Neural cell (in vitro differentiated cells): ENCODE data around the gene PEMT. TPM values are rescaled to one million over a fixed set of nuclear protein-coding genes. Genes with fewer than 3 reads are reported as not detected.

Source experiments
- H2AFZ ChIP-seq: fragments of 200-600, 300-800 bp; sonication (generic), shearing (Covaris generic); 2 replicates; pipeline ENCODE4 v1.6.0; 2014; ENCODE audit warnings: low read depth, mild to moderate bottlenecking, antibody characterized with exemption, low read length, moderate library complexity
- H3F3A ChIP-seq: fragments of 200-600 bp; shearing (Covaris generic); 2 replicates; pipeline ENCODE4 v1.6.1; 2016; ENCODE audit warnings: mild to moderate bottlenecking, moderate library complexity, mixed read lengths, antibody characterized with exemption, low read length; ENCODE audit not compliant: insufficient read depth, poor library complexity, severe bottlenecking
- H3K27ac ChIP-seq: fragments of 200-600, 300-800 bp; sonication (generic), shearing (Covaris generic); 2 replicates; pipeline ENCODE4 v1.5.1; 2014; ENCODE audit warnings: mild to moderate bottlenecking, low read length, moderate library complexity
- H3K27me3 ChIP-seq: fragments of 300-800, 200-600 bp; sonication (generic), shearing (Covaris generic); 2 replicates; pipeline ENCODE4 v1.6.0; 2014; ENCODE audit warnings: mild to moderate bottlenecking, low read depth, low read length, moderate library complexity; ENCODE audit not compliant: insufficient read depth
- H3K36me3 ChIP-seq: fragments of 300-800, 200-600 bp; sonication (generic), shearing (Covaris generic); 2 replicates; pipeline ENCODE4 v1.5.1; 2014; ENCODE audit warnings: mild to moderate bottlenecking, antibody characterized with exemption, low read length, moderate library complexity; ENCODE audit not compliant: insufficient read depth
- H3K4me2 ChIP-seq: fragments of 300-800, 200-600 bp; sonication (generic), shearing (Covaris generic); 2 replicates; pipeline ENCODE4 v1.6.0; 2014; ENCODE audit warnings: mild to moderate bottlenecking, low read length
- H3K4me3 ChIP-seq: fragments of 300-800, 200-600 bp; sonication (generic), shearing (Covaris generic); 2 replicates; pipeline ENCODE4 v1.5.1; 2014; ENCODE audit warnings: mild to moderate bottlenecking, low read length, moderate library complexity
- H3K79me2 ChIP-seq: fragments of 200-600 bp; shearing (Covaris generic); replicated peaks from 2 replicates; pipeline ENCODE4 v1.6.0; 2014; ENCODE audit warnings: mild to moderate bottlenecking, low read length, moderate library complexity; ENCODE audit not compliant: insufficient read depth
- H3K9ac ChIP-seq: fragments of 300-800, 200-600 bp; sonication (generic), shearing (Covaris generic); 2 replicates; pipeline ENCODE4 v1.6.1; 2016; ENCODE audit warnings: mild to moderate bottlenecking, low read length, mixed read lengths
- H3K9me2 ChIP-seq: fragments of 200-600 bp; shearing (Covaris generic); 2 replicates; pipeline ENCODE4 v1.6.1; 2016; ENCODE audit warnings: mild to moderate bottlenecking, low read length, mixed read lengths; ENCODE audit not compliant: insufficient read depth
- H3K9me3 ChIP-seq: fragments of 200-600, 300-800 bp; sonication (generic), shearing (Covaris generic); 2 replicates; pipeline ENCODE4 v1.6.1; 2016; ENCODE audit warnings: mild to moderate bottlenecking, mixed run types, low read length, moderate library complexity, mixed read lengths
- H4K20me1 ChIP-seq: fragments of 200-600 bp; shearing (Covaris generic); 2 replicates; pipeline ENCODE4 v1.6.1; 2016; ENCODE audit warnings: mild to moderate bottlenecking, mixed run types; ENCODE audit not compliant: insufficient read depth
- EP300 ChIP-seq: fragments of 450-650 bp; conservative IDR thresholded peaks from 2 replicates; pipeline ENCODE4 v1.6.1; 2014; ENCODE audit warnings: antibody characterized with exemption, mild to moderate bottlenecking, moderate library complexity; ENCODE audit not compliant: poor library complexity, severe bottlenecking
- EZH2 ChIP-seq: fragments of 200-600, 300-800 bp; shearing (Covaris generic), sonication (generic); IDR thresholded peaks from 2 replicates; pipeline ENCODE4 v1.6.1; 2014; ENCODE audit warnings: antibody characterized with exemption, low read length, borderline replicate concordance, mild to moderate bottlenecking; ENCODE audit not compliant: insufficient read depth, poor library complexity, severe bottlenecking
- MXI1 ChIP-seq: fragments of 450-650 bp; conservative IDR thresholded peaks from 2 replicates; pipeline ENCODE4 v1.6.1; 2014; ENCODE audit warnings: antibody characterized with exemption, mild to moderate bottlenecking; ENCODE audit not compliant: poor library complexity, severe bottlenecking
- POLR2AphosphoS5 ChIP-seq: IDR thresholded peaks from 2 replicates; pipeline ENCODE4 v1.6.1; 2012
- RAD21 ChIP-seq: fragments of 450-650 bp; conservative IDR thresholded peaks from 2 replicates; pipeline ENCODE4 v1.6.1; 2014; ENCODE audit warnings: antibody characterized with exemption, mild to moderate bottlenecking, moderate library complexity
- SMC3 ChIP-seq: fragments of 450-650 bp; conservative IDR thresholded peaks from 2 replicates; pipeline ENCODE4 v1.6.1; 2014; ENCODE audit warnings: antibody characterized with exemption, mild to moderate bottlenecking, moderate library complexity; ENCODE audit not compliant: poor library complexity
- TAF1 ChIP-seq: IDR thresholded peaks from 2 replicates; pipeline ENCODE4 v1.6.1; 2012; ENCODE audit warnings: low read depth
- polyA plus RNA-seq: library from polyadenylated mRNA; depleted of rRNA; stranded (reverse); fragments of >200 nt; gene quantifications from 2 replicates; pipeline ENCODE4 v1.2.3, GENCODE V29; 2014
- TF ChIP-seq, protein P1 (sequence below): IDR thresholded peaks from 2 replicates; pipeline ENCODE4 v1.6.1; 2012; ENCODE audit warnings: borderline replicate concordance
- TF ChIP-seq, protein P2 (sequence below): fragments of 450-650 bp; IDR thresholded peaks from 2 replicates; pipeline ENCODE4 v1.5.1; 2014; ENCODE audit warnings: antibody characterized with exemption, mild to moderate bottlenecking, moderate library complexity; ENCODE audit not compliant: poor library complexity, severe bottlenecking

Gene PEMT
- polyA plus RNA-seq, 1 donor from 2014 or later: 71.7 TPM

DNA sequence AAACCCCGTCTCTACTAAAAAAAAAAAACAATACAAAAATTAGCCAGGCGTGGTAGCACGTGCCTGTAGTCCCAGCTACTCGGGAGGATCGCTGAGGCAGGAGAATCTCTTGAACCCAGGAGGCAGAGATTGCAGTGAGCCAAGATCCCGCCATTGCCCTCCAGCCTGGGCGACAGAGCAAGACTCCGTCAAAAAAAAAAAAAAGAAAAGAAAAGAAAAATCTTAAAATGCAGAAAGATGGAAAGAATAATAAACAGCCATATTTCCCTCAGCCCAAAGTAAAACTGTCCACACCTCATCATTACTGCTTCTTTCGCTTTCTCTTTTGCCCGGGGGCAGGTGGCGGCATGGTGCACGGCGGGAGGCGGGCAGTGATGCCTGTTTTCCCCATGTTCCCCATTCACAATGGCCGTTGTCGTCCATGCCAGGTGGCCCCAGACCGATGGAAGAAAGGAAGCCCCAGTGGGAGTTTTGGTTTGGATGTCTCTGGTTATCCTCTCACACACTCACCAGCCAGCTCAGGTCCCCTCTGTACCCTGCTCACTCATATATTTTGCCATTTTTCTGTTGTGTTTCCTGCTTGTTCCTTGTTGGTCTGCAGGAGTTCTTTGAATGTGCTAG lies 37.0 kb upstream of the PEMT start:
- Histone ChIP-seq H3K27me3 (no peaks in the 10 kb centered on the region), H3K9ac (no peak overlapping the region), H3K4me3 (no peak overlapping the region), H3K9me3 (no peaks in the 10 kb centered on the region), H3K36me3 (no peaks in the 10 kb centered on the region), H3K9me2 (no peaks in the 10 kb centered on the region), H2AFZ (no peak overlapping the region), H4K20me1 (no peaks in the 10 kb centered on the region), H3K4me2 (no peak overlapping the region), H3K79me2 (no peaks in the 10 kb centered on the region), H3F3A (no peaks in the 10 kb centered on the region), H3K27ac (no peak overlapping the region)
- TF ChIP-seq, protein P1, sequence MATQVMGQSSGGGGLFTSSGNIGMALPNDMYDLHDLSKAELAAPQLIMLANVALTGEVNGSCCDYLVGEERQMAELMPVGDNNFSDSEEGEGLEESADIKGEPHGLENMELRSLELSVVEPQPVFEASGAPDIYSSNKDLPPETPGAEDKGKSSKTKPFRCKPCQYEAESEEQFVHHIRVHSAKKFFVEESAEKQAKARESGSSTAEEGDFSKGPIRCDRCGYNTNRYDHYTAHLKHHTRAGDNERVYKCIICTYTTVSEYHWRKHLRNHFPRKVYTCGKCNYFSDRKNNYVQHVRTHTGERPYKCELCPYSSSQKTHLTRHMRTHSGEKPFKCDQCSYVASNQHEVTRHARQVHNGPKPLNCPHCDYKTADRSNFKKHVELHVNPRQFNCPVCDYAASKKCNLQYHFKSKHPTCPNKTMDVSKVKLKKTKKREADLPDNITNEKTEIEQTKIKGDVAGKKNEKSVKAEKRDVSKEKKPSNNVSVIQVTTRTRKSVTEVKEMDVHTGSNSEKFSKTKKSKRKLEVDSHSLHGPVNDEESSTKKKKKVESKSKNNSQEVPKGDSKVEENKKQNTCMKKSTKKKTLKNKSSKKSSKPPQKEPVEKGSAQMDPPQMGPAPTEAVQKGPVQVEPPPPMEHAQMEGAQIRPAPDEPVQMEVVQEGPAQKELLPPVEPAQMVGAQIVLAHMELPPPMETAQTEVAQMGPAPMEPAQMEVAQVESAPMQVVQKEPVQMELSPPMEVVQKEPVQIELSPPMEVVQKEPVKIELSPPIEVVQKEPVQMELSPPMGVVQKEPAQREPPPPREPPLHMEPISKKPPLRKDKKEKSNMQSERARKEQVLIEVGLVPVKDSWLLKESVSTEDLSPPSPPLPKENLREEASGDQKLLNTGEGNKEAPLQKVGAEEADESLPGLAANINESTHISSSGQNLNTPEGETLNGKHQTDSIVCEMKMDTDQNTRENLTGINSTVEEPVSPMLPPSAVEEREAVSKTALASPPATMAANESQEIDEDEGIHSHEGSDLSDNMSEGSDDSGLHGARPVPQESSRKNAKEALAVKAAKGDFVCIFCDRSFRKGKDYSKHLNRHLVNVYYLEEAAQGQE: no peak
- no peak for TF ChIP-seq RAD21
- TF ChIP-seq TAF1: no peak
- TF ChIP-seq SMC3: no peak
- TF ChIP-seq MXI1: no peak

DNA sequence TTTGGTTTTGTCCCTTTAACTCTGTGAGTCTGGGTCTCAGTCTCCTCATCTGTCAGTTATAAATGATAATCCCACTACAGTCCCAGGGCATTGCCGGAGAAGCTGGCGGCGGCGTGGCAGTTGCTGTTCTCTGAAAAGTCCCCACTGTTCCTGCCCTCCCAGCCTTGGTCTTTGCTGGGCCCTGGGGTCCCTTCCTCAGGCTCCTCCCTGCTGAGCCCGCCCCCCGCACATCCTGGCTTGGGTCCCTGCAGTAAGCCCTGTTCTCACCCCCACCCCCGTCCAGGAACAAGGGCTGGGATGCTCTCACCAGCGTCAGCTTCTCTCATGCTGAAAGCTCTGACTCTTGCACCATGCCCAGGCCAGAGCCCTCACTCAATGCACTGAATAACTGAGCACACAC lies 35.3 kb upstream of the PEMT start:
- Histone ChIP-seq H3K27me3 (no peaks in the 10 kb centered on the region), H3F3A (no peaks in the 10 kb centered on the region), H3K9me3 (no peaks in the 10 kb centered on the region), H4K20me1 (no peaks in the 10 kb centered on the region), H3K27ac (no peak overlapping the region), H3K4me3 (no peak overlapping the region), H3K9ac (no peak overlapping the region), H3K4me2 (no peak overlapping the region), H2AFZ (no peak overlapping the region), H3K79me2 (no peaks in the 10 kb centered on the region), H3K9me2 (no peaks in the 10 kb centered on the region), H3K36me3 (no peaks in the 10 kb centered on the region)
- TF ChIP-seq, protein P1: no peak
- TF ChIP-seq SMC3 (no peak), TAF1 (no peak), RAD21 (no peak), MXI1 (no peak), EP300 (no peak), EZH2 (no peak), POLR2AphosphoS5 (no peak)
- TF ChIP-seq, protein P2, sequence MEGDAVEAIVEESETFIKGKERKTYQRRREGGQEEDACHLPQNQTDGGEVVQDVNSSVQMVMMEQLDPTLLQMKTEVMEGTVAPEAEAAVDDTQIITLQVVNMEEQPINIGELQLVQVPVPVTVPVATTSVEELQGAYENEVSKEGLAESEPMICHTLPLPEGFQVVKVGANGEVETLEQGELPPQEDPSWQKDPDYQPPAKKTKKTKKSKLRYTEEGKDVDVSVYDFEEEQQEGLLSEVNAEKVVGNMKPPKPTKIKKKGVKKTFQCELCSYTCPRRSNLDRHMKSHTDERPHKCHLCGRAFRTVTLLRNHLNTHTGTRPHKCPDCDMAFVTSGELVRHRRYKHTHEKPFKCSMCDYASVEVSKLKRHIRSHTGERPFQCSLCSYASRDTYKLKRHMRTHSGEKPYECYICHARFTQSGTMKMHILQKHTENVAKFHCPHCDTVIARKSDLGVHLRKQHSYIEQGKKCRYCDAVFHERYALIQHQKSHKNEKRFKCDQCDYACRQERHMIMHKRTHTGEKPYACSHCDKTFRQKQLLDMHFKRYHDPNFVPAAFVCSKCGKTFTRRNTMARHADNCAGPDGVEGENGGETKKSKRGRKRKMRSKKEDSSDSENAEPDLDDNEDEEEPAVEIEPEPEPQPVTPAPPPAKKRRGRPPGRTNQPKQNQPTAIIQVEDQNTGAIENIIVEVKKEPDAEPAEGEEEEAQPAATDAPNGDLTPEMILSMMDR: no peak
